GM12801 (cell line): ENCODE results near the gene ABL2.

Experiments used
- CTCF ChIP-seq: IDR thresholded peaks from one replicate; pipeline ENCODE4 v1.5.1; 2011; ENCODE audit warnings: control low read depth; ENCODE audit not compliant: insufficient read length; ENCODE audit errors: extremely low read depth

Gene ABL2

GRCh38 chr1:179101566-179101965, 127.9 kb downstream of the ABL2 start:
- no peak for TF ChIP-seq CTCF

GRCh38 chr1:179099891-179100290, 129.6 kb downstream of the ABL2 start:
- no peak for TF ChIP-seq CTCF

GRCh38 chr1:179095924-179096323, 133.6 kb downstream of the ABL2 start:
- no peak for TF ChIP-seq CTCF

GRCh38 chr1:179095377-179095776, 134.1 kb downstream of the ABL2 start:
- TF ChIP-seq CTCF: no peak

GRCh38 chr1:179094818-179095217, 134.7 kb downstream of the ABL2 start:
- no peak for TF ChIP-seq CTCF

GRCh38 chr1:179092896-179093461, 136.5 kb downstream of the ABL2 start:
- TF ChIP-seq CTCF: no peak

- no peak for TF ChIP-seq CTCF
Measured at GRCh38 chr1:179091691-179092165, 137.7 kb downstream of the ABL2 start.
